ENCODE results near the gene KCMF1. TPM values are rescaled to one million over a fixed set of nuclear protein-coding genes. Genes with fewer than 3 reads are reported as not detected.

The KCMF1 gene
- total RNA-seq, 2 donors from 2014 or later = 96.1 to 117 TPM

DNA sequence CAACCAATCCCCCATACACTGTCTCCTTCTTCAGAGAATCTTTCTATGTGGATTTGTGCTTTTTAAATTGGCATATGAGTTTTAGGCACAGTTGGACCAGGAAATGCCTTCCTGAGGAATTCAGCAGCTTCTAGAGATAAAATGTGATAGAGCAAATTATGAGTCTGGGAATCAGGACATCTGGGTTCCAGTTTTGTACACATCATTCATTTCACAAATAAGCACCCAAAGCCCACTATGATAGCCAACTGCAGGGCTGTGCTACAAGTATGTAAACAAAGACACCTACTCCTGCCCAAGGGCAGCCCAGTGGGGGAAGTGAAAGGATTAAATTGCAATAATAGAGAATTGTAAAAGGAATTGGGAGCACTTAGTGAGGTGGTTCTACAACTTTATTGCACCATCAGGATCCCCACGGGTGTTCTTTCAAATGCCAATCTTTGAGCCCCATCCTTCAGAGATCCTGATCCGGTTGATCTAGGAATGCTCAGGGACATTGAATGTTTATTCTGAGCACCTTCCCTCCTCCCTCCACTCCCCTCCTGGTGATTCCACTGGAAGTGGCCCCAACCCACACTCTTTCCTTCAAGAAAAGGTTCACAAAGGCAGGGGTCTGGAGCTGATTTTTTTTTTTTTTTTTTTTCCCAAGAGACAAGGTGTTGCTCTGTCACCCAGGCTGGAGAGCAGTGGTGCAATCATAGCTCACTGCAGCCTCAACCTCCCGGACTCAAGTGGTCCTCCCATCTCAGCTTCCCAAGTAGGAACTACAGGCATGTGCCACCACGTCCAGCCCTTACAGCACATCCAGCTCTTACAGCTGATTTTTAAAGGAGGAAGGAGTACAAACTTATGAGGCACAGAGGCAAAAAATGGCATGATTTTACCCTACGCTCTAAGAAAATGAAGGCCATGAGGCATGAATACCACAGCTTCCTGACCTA lies 11.1 kb upstream of the KCMF1 start:
- H3K27me3 Mint-ChIP-seq = no peaks in the 10 kb centered on the region
- peaks cover 16% of the 10 kb centered on the region for H3K36me3 Mint-ChIP-seq
- DNase-seq (ENCODE audit: low spot score) (no peak), ATAC-seq (no peak)
- H3K9me3 Mint-ChIP-seq = no peaks in the 10 kb centered on the region
- peaks cover 26 to 34% of the 10 kb centered on the region in 2 donors for H3K4me1 Mint-ChIP-seq (ENCODE audit: low read depth in 2 of 2)
- peak overlapping the region in 1 of 2 donors; percentile 45 for H3K27ac Mint-ChIP-seq
- H3K4me3 Mint-ChIP-seq = no peak overlapping the region

DNA sequence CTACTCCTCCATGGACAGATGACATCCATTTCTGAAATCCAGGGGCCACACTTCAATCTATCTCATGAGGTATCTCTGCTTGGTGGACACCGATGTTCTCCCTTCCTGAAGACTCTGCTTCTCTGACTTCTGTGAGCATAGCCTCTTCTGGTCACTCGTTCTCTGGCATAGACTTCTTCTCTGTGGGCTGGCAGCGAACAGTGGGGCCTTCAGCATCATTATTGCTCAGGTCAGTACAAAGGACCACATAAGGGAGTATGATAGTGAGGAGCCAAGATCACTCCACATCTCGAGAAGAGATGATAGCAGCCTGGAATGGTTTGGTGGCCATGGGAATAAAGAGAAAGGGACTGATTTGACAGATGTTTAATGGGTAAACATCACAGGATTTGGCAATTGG lies 8.0 kb upstream of the KCMF1 start:
- Mint-ChIP-seq H3K27me3 (no peaks in the 10 kb centered on the region), H3K9me3 (no peaks in the 10 kb centered on the region), H3K36me3 (peaks cover 19% of the 10 kb centered on the region), H3K4me3 (no peak overlapping the region), H3K4me1 (ENCODE audit: low read depth in 2 of 2) (peaks cover 29 to 35% of the 10 kb centered on the region in 2 donors), H3K27ac (peak overlapping the region; percentile 10 to 26)
- DNase-seq (ENCODE audit: low spot score) = no peak
- no peak for ATAC-seq

DNA sequence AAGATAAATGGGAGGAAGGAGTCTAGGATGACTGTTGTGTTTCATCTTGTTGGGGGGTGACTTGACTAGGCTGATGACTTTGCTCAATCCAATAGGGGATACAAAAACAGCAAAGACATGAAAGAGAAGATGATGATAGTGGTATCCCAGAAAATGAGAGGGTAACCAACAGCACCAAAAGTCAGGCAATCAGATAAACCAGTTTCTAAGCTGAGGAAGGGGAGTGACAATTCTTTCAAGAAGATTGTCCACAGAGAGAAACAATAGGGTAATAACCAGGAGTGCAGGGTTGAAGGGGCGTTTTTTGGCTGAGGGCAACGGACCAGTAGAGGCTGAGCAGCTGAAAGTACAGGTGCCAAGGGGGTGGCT lies 7.7 kb upstream of the KCMF1 start:
- Mint-ChIP-seq H3K4me3 (no peak overlapping the region), H3K9me3 (no peaks in the 10 kb centered on the region), H3K4me1 (ENCODE audit: low read depth in 2 of 2) (peaks cover 33 to 39% of the 10 kb centered on the region in 2 donors), H3K27ac (peak overlapping the region; percentile 10 to 26), H3K27me3 (no peaks in the 10 kb centered on the region), H3K36me3 (peaks cover 23% of the 10 kb centered on the region)
- DNase-seq (ENCODE audit: low spot score) (no peak), ATAC-seq (no peak)

DNA sequence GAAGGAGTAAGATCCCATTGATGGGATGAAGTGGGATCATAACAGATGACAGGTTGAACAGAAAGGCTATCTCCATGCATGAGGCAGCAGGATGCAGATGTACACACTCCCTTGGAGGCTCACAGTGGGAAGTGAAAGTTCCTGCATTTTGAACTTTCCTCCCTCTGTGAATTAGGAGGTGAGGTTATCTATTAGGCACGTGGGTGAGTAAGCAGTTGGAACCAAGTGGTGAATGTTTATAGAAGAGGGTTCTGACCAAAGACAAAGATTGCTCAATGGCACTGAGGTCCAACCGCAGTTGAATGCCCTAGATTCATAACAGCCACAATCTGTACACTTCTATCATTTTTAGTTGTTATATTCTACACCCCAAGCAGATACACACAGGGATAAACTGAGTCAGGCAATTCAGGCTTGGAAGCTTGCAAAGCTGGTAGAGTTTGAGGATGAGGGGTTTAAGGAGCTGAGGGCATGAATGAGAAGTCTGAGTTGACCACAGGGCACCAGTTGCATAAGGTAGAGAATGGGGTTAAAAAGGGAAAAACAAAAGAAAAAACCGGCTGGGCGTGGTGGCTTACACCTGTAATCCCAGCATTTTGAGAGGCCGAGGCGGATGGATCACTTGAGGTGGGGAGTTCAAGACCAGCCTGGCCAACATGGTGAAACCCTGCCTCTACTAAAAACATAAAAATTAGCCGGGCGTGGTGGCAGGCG lies 7.1 kb upstream of the KCMF1 start:
- Mint-ChIP-seq H3K27ac (peak overlapping the region; percentile 10 to 61), H3K27me3 (no peaks in the 10 kb centered on the region), H3K4me3 (peak overlapping the region; percentile 66), H3K36me3 (peaks cover 25% of the 10 kb centered on the region), H3K9me3 (no peaks in the 10 kb centered on the region), H3K4me1 (ENCODE audit: low read depth in 2 of 2) (peaks cover 36 to 41% of the 10 kb centered on the region in 2 donors)
- ATAC-seq = peak in 1 of 2 donors; percentile 54
- DNase-seq (ENCODE audit: low spot score) = no peak

DNA sequence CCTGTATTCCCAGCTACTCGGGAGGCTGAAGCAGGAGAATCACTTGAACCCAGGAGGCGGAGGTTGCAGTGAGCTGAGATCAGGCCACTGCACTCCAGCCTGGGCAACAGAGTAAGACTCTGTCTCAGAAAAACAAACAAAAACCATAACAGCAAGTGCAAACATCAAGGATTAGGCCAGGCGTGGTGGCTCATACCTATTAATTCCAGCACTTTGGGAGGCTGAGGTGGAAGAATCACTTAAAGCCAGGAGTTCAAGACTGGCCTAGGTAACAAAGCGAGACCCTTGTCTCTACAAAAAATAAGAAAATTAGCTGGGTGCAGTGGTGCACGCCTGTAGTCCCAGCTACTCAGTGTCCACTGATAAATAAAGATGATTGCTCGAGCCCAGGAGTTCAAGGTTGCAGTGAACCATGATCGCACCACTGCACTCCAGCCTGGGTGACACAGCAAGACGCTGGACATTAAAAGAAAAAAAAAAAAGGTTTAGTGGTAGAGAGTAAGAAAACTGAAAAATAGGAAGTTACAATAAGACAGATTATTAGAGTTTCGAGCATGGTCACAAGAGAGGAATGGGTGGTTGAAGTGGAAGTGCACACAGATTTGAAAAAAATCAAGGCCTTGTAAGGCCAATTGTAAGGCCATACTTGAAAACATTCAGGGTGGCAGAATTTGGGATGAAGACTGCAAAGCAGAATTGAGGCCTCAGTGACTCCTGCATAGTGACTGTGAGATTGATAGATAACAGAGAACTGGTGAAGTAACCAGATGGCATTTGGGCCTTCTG lies 6.4 kb upstream of the KCMF1 start:
- ATAC-seq (no peak), DNase-seq (ENCODE audit: low spot score) (no peak)
- H3K27ac Mint-ChIP-seq = peak overlapping the region; percentile 10 to 14
- H3K36me3 Mint-ChIP-seq = peaks cover 31% of the 10 kb centered on the region
- H3K4me3 Mint-ChIP-seq = no peak overlapping the region
- H3K27me3 Mint-ChIP-seq = no peaks in the 10 kb centered on the region
- peaks cover 41 to 43% of the 10 kb centered on the region in 2 donors for H3K4me1 Mint-ChIP-seq (ENCODE audit: low read depth in 2 of 2)
- H3K9me3 Mint-ChIP-seq = no peaks in the 10 kb centered on the region

DNA sequence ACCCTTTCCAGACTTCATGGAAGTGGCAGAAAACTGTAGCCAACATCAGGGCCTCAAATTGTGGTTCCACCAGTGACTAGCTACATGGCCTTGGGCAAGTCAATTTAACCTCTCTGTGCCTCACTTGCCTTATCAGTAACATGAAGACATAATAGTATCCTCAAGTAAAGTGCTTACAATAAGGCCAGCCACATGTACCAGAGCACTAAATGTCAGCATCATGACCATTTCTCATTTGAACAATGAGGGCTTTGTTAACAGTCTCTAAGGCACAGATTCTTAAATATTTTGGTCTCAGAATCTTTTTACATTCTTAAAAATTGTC lies 5.8 kb upstream of the KCMF1 start:
- H3K9me3 Mint-ChIP-seq = no peaks in the 10 kb centered on the region
- H3K4me3 Mint-ChIP-seq = no peak overlapping the region
- peaks cover 37% of the 10 kb centered on the region for H3K36me3 Mint-ChIP-seq
- H3K27me3 Mint-ChIP-seq = no peaks in the 10 kb centered on the region
- ATAC-seq (no peak), DNase-seq (ENCODE audit: low spot score) (no peak)
- H3K4me1 Mint-ChIP-seq (ENCODE audit: low read depth in 2 of 2) = peaks cover 47 to 48% of the 10 kb centered on the region in 2 donors
- H3K27ac Mint-ChIP-seq = peak overlapping the region; percentile 10 to 14

DNA sequence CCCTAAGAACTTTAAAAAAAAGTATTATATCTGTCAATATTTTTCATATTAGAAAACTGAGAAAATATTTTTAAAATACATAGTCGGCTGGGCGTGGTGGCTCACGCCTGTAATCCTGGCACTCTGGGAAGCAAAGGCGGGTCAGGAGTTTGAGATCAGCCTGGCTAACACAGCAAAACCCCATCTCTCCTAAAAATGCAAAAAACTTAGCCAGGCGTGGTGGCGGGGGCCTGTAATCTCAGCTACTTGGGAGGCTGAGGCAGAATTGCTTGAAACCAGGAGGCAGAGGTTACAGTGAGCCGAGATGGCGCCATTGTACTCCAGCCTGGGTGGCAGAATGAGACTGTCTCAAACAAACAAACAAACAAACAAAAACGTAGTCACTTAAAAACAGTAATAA lies 5.1 kb upstream of the KCMF1 start:
- Mint-ChIP-seq H3K27me3 (no peaks in the 10 kb centered on the region), H3K36me3 (peaks cover 38% of the 10 kb centered on the region), H3K4me3 (no peak overlapping the region), H3K9me3 (no peaks in the 10 kb centered on the region), H3K27ac (no peak overlapping the region), H3K4me1 (ENCODE audit: low read depth in 2 of 2) (peaks cover 44 to 48% of the 10 kb centered on the region in 2 donors)
- ATAC-seq (no peak), DNase-seq (ENCODE audit: low spot score) (no peak)

DNA sequence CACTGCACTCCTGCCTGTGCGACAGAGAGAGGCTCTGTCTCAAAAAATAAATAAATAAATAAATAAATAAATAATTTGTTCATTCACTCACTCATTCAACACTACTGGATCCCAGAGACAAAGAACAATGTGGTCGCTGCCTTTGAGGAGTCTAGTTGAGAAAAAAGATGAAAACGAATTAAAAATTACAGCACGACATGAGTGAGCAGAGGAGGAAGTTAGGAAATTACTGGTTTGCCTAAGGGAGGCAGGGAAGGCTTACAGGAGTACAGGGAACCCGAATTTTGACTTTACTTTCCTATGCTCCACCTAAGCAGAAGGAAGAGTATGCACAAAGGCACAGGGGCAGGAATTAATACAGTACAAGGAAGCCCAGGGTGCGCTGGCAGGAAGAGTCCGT lies 4.2 kb upstream of the KCMF1 start:
- peak overlapping the region in 1 of 2 donors; percentile 99 for H3K27ac Mint-ChIP-seq

DNA sequence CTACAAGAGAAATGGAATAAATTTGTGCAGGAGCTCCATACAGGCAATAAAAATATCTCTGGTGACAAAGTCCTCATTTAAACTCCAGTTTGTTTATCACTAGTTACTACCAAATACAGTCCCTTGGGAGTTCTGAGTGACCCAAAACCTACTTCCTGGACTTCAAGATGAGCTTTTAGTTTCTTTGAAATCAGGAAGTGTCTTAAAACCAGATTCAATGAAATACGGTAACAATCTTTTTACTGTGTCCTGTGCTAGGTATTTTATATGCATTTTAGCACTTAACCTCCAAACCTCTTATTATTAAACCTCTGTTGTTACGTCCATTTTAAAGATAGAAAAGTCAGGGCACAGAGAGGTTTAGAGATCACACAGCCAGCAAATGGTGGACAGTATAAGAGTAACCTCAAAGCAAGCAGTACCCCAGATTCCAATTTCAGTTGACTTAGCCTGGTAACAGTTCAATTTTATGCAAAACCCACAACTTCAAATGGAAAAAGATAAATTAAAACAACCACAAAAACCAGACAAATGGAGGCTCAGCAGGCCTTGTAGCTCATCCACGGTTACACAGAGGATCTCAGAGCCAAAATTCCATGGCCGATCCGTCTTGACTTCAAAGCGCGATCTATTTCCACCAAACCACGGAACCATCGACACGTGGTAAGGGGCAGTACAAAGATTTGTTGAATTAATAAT lies 1.3 kb upstream of the KCMF1 start:
- ATAC-seq = no peak
- Mint-ChIP-seq H3K4me1 (ENCODE audit: low read depth in 2 of 2) (peaks cover 40 to 45% of the 10 kb centered on the region in 2 donors), H3K4me3 (peak overlapping the region; percentile 99), H3K36me3 (peaks cover 24% of the 10 kb centered on the region), H3K27me3 (no peaks in the 10 kb centered on the region), H3K9me3 (no peaks in the 10 kb centered on the region), H3K27ac (peak overlapping the region; percentile 98 to 99)
- no peak for DNase-seq (ENCODE audit: low spot score)

More for the DNA sequence above, 4.2 kb upstream of the KCMF1 start:
- peaks cover 41 to 43% of the 10 kb centered on the region in 2 donors for H3K4me1 Mint-ChIP-seq (ENCODE audit: low read depth in 2 of 2)
- H3K4me3 Mint-ChIP-seq = peak overlapping the region; percentile 34
- H3K36me3 Mint-ChIP-seq = peaks cover 38% of the 10 kb centered on the region
- H3K9me3 Mint-ChIP-seq = no peaks in the 10 kb centered on the region
- ATAC-seq (no peak), DNase-seq (ENCODE audit: low spot score) (no peak)
- no peaks in the 10 kb centered on the region for H3K27me3 Mint-ChIP-seq

DNA sequence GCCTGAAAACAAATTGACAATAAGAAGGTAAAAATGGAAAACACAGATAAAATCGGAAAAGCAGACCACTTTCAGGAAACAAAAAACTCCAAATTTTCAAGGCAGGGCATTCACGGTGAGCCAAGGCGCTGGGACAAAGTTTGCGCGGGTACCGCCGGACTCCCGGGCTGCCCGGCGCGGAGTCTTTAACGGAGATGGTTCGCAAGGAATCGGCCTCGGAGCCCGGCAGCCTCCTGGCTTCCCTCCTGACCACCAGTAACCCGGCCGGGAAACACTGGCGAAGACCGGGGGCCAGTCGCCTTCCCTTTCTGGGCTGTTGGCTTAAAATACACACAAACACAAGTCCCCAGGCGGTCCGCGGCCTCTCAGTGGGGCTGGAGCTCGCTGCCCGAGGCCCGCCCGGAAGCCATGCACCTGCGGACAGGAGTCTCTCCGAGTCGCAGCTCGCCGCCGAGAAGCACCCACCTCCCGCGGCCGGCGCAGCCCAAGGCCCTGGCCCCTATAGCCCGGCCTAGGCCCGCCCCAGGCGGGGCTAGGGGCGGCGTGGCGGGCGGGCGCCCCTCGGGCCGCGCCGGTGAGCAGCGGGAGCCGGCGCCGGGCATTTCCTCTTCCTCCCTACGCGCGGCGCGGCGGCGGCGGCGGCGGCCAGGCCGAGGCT lies 622 bp upstream of the KCMF1 start:
- H3K4me1 Mint-ChIP-seq (ENCODE audit: low read depth in 2 of 2) = peaks cover 39 to 43% of the 10 kb centered on the region in 2 donors
- peak overlapping the region; percentile 99 for H3K4me3 Mint-ChIP-seq
- ATAC-seq = peak; percentile 76 to 77
- H3K9me3 Mint-ChIP-seq = no peaks in the 10 kb centered on the region
- no peaks in the 10 kb centered on the region for H3K27me3 Mint-ChIP-seq
- H3K27ac Mint-ChIP-seq = peak overlapping the region; percentile 98 to 99
- DNase-seq (ENCODE audit: low spot score) = peak; percentile 81
- peaks cover 20% of the 10 kb centered on the region for H3K36me3 Mint-ChIP-seq

DNA sequence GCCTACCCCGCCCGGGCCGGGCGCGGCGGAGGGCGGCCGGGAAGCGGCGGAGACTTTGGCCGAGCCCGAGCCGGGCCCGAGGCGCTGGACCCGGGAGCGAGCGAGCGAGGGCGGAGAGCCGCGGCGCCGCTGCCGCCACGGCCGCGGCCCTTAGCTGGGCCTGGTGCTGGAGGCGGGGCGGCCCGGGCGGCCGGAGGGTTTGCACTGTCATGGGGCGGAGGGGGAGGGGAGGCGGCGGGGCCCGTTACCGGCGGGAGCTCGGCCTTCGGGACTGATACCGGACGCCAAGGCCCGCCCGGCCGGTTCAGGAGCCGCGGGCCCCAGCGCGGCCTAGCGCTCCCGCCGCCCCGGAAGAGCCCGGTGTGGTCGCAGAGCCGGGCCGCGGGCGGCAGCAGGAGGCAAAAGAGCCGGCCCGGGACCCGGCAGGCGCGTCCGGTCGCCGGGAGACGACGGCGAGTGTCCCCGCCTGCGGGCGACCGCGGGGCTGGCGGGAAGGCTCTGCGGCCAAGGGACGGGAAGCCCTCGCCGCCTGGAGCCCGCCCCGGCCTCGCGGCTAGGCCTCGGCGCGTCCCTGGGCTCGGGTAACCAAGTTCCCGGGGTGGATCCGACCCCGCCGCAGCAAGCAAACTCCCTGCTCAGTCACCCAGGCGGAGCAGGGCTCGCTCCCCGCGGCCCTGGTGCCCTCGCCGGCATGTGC lies 697 bp downstream of the KCMF1 start:
- Mint-ChIP-seq H3K27me3 (no peaks in the 10 kb centered on the region), H3K27ac (peak overlapping the region; percentile 77 to 93), H3K4me3 (peak overlapping the region; percentile 88), H3K9me3 (no peaks in the 10 kb centered on the region), H3K36me3 (peaks cover 20% of the 10 kb centered on the region), H3K4me1 (ENCODE audit: low read depth in 2 of 2) (peaks cover 40 to 46% of the 10 kb centered on the region in 2 donors)
- peak; percentile 59 to 70 for ATAC-seq
- DNase-seq (ENCODE audit: low spot score) = peak; percentile 74

DNA sequence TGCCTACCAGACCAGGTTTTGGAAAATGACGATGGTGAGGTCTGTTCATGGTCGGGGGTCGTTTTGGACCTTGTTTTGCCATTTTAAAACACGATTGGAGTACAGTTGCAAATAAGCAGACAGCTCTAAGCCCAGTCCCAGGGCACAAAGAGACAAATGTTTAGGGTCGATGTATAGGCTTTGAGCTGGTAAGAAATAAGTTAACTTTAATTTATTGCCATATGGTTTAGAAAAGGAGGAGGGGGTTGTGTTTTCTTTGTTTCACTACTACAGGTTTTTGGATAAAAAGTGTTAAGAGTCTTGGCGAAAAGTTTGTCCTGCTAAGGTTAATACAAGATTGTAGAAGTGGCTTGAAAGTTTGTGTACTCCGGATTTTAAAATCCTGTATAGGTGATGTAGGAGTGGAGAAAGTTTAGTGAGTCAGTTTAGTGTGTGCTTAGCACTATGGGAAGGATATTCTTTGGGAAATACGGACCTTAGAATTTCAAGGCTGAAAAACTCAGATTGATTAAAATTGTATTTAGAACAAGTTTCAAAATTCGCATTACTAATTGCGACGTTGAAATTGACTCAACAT lies 1.3 kb downstream of the KCMF1 start:
- ATAC-seq = no peak
- H3K36me3 Mint-ChIP-seq = peaks cover 20% of the 10 kb centered on the region
- peak overlapping the region; percentile 77 to 93 for H3K27ac Mint-ChIP-seq

More for the DNA sequence above, 1.3 kb downstream of the KCMF1 start:
- peak overlapping the region; percentile 88 for H3K4me3 Mint-ChIP-seq
- peaks cover 42 to 51% of the 10 kb centered on the region in 2 donors for H3K4me1 Mint-ChIP-seq (ENCODE audit: low read depth in 2 of 2)
- H3K9me3 Mint-ChIP-seq = no peaks in the 10 kb centered on the region
- H3K27me3 Mint-ChIP-seq = no peaks in the 10 kb centered on the region
- DNase-seq (ENCODE audit: low spot score) = no peak

All from natural killer cell treated with Interleukin-12 subunit alpha and Interleukin-12 subunit beta and Interleukin-15 and Interleukin-18, amount 100 ng/mL, for 72 hours (primary cell).